Measurements from ENCODE around the gene EIF5A2. TPM values are rescaled to one million over a fixed set of nuclear protein-coding genes. Genes with fewer than 3 reads are reported as not detected.

Gene EIF5A2
- total and polyA plus RNA-seq, 7 donors, result 1.4 to 10.5 (median 7.2) TPM

DNA sequence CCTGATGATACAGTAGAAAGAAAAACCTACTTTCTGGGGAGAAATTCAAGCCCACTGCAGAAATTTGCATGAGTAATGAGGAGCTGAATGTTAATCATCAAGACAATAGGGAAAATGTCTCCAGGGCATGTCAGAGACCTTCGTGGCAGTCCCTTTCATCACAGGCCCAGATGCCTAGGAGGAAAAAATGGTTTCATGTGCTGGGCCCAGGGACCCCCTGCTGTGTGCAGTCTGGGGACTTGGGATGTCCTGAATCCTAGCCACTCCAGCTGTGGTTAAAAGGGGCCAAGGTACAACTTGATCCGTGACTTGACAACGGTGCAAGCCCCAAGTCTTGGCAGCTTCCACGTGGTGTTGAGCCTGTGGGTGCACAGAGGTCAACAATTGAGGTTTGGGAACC lies 10.3 kb upstream of the EIF5A2 start:
- WGBS, 2 donors, result 71 to 79% methylated on average over 4 of the region's 4 CpGs
- Histone ChIP-seq H3K4me1 (no peaks in the 10 kb centered on the region), H3K36me3 (no peaks in the 10 kb centered on the region), H3K27ac (no peak overlapping the region), H3K9me3 (peaks cover 0 to 9% (median 1%) of the 10 kb centered on the region in 4 donors), H3K27me3 (no peaks in the 10 kb centered on the region), H3K4me3 (no peak overlapping the region)
- intact Hi-C loops (cut with DNase I), result no loop called here
- DNase-seq, result no peak
- TF ChIP-seq POLR2A (IDR thresholded peaks at IDR 0.05) (no peak), EP300 (IDR thresholded peaks at IDR 0.05) (no peak), POLR2AphosphoS5 (IDR thresholded peaks at IDR 0.05) (no peak)
- TF ChIP-seq, protein P1, sequence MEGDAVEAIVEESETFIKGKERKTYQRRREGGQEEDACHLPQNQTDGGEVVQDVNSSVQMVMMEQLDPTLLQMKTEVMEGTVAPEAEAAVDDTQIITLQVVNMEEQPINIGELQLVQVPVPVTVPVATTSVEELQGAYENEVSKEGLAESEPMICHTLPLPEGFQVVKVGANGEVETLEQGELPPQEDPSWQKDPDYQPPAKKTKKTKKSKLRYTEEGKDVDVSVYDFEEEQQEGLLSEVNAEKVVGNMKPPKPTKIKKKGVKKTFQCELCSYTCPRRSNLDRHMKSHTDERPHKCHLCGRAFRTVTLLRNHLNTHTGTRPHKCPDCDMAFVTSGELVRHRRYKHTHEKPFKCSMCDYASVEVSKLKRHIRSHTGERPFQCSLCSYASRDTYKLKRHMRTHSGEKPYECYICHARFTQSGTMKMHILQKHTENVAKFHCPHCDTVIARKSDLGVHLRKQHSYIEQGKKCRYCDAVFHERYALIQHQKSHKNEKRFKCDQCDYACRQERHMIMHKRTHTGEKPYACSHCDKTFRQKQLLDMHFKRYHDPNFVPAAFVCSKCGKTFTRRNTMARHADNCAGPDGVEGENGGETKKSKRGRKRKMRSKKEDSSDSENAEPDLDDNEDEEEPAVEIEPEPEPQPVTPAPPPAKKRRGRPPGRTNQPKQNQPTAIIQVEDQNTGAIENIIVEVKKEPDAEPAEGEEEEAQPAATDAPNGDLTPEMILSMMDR (IDR thresholded peaks at IDR 0.05), result no peak

DNA sequence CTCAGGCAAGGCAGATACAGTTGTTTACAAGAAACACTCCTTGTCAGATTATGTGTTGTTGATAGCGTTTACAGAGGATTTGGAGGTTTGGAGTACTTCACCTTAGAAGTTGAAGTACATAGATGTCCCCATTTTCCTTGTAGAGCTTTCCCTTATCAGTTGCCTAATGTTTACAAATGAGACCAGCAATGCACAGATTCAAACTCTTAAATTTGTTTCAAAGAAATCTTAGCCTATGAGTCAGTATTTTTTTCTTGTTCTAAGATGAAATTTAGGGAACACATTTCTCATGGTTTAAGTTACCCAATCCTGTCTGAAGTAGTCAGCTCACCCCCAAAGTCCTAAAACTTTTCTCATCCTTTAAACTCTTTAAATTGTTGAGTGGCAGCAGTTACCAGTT lies 6.3 kb upstream of the EIF5A2 start:
- intact Hi-C loops (cut with DNase I), result no loop called here
- TF ChIP-seq EP300 (IDR thresholded peaks at IDR 0.05) (no peak), POLR2AphosphoS5 (IDR thresholded peaks at IDR 0.05) (no peak)
- Histone ChIP-seq H3K36me3 (no peaks in the 10 kb centered on the region), H3K27ac (no peak overlapping the region), H3K4me1 (no peaks in the 10 kb centered on the region), H3K9me3 (peaks cover 0 to 6% (median 3%) of the 10 kb centered on the region in 4 donors), H3K4me3 (no peak overlapping the region), H3K27me3 (no peaks in the 10 kb centered on the region)
- WGBS, 2 donors, result 29 to 47% methylated on average over 1 of the region's 1 CpG
- no peak for DNase-seq

DNA sequence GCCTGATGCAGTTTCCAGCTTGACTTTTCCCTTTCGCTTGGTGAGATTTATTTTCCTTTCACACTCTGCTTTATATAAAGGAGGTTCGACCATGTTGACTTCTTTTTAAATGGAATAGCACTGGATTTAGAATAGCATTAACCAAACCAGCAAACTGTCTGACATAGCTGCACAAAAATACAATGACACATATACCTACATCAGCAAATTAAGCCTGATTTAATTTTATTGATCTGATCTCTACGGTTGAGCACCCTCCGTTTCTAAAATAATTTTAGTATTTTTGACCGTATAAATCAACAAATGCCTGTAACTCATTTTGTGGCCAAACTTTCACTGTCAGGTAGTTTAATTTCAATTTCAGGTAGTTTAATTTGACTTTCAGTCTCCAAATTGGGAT lies 5.8 kb upstream of the EIF5A2 start:
- TF ChIP-seq POLR2AphosphoS5 (IDR thresholded peaks at IDR 0.05), result no peak
- TF ChIP-seq POLR2A (IDR thresholded peaks at IDR 0.05), result no peak
- no peak for TF ChIP-seq EP300 (IDR thresholded peaks at IDR 0.05)
- TF ChIP-seq, protein P1 (IDR thresholded peaks at IDR 0.05), result no peak
- DNase-seq, result no peak
- Histone ChIP-seq H3K9me3 (peaks cover 0 to 6% (median 3%) of the 10 kb centered on the region in 4 donors), H3K4me3 (no peak overlapping the region), H3K27me3 (no peaks in the 10 kb centered on the region), H3K36me3 (no peaks in the 10 kb centered on the region), H3K27ac (no peak overlapping the region), H3K4me1 (no peaks in the 10 kb centered on the region)
- WGBS, 2 donors, result 95 to 97% methylated on average over 5 of the region's 5 CpGs
- intact Hi-C loops (cut with DNase I), result no loop called here

DNA sequence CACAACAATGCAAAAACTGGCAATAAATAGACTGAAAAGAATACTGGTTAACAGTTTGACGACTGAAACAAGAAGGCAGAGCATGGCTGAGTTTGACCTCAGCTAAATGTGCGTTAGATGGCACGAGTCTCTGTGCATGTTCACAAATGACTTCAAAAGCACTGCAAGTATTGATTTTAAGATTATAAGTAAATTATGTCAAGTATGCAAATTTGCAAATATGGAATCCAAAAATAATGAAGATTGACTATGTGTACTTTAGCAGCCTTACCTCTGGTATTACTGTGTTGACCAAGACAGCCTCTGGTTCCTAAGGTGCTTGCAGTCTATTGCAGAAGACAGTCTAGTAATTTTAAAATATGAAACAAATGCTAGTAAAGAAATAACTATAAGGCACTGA lies 2.6 kb upstream of the EIF5A2 start:
- intact Hi-C loops (cut with DNase I), result no loop called here
- TF ChIP-seq POLR2AphosphoS5 (IDR thresholded peaks at IDR 0.05), result no peak
- TF ChIP-seq POLR2A (IDR thresholded peaks at IDR 0.05), result no peak
- TF ChIP-seq EP300 (IDR thresholded peaks at IDR 0.05), result no peak
- TF ChIP-seq, protein P1 (IDR thresholded peaks at IDR 0.05), result no peak
- no peaks in the 10 kb centered on the region for H3K36me3 ChIP-seq
- H3K9me3 ChIP-seq, result peaks cover 0 to 6% (median 4%) of the 10 kb centered on the region in 4 donors
- WGBS, 2 donors, result 93 to 96% methylated on average over 3 of the region's 3 CpGs
- no peaks in the 10 kb centered on the region for H3K27me3 ChIP-seq
- H3K4me3 ChIP-seq, result no peak overlapping the region
- H3K27ac ChIP-seq, result no peak overlapping the region
- H3K4me1 ChIP-seq, result peaks cover 0 to 20% (median 13%) of the 10 kb centered on the region in 4 donors
- no peak for DNase-seq

DNA sequence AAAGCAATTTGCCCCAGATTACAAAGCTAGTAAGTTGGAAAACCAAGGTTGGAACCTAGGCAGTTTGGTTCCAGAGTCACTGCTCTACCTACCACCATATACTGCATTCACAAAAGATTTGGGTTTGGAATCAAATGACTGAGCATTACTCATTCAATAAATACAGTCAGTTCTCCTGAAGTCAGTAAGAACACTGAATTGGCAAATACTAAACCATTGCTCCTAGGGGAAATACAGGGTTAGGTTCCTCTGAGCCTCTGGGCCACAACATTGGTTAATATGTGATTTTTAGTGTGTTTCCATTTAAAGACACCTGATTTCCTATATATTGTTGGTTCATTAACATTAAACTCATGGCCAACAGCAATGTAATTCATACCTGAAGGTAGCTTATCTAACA lies 2.1 kb upstream of the EIF5A2 start:
- peaks cover 0 to 6% (median 4%) of the 10 kb centered on the region in 4 donors for H3K9me3 ChIP-seq
- no peak for TF ChIP-seq POLR2AphosphoS5 (IDR thresholded peaks at IDR 0.05)
- TF ChIP-seq EP300 (IDR thresholded peaks at IDR 0.05), result no peak
- TF ChIP-seq, protein P1 (IDR thresholded peaks at IDR 0.05), result no peak
- no peak for TF ChIP-seq POLR2A (IDR thresholded peaks at IDR 0.05)
- H3K4me3 ChIP-seq, result no peak overlapping the region
- H3K27me3 ChIP-seq, result no peaks in the 10 kb centered on the region
- H3K27ac ChIP-seq, result no peak overlapping the region
- DNase-seq, result no peak
- no peaks in the 10 kb centered on the region for H3K36me3 ChIP-seq
- peaks cover 0 to 20% (median 13%) of the 10 kb centered on the region in 4 donors for H3K4me1 ChIP-seq
- intact Hi-C loops (cut with DNase I), result no loop called here

Data from sigmoid colon (tissue), 7 donors.